GM20431 (cell line): ENCODE data around the gene SATB2.

Experiments
- in situ Hi-C: fragments of 300-500 bp; cut with MseI, MboI; formaldehyde crosslinking; loops from one replicate; pipeline ENCODE4 v1.15.0; 2020; ENCODE audit warnings: low sequenced_read_pairs; ENCODE audit not compliant: unreplicated experiment

The SATB2 gene

DNA sequence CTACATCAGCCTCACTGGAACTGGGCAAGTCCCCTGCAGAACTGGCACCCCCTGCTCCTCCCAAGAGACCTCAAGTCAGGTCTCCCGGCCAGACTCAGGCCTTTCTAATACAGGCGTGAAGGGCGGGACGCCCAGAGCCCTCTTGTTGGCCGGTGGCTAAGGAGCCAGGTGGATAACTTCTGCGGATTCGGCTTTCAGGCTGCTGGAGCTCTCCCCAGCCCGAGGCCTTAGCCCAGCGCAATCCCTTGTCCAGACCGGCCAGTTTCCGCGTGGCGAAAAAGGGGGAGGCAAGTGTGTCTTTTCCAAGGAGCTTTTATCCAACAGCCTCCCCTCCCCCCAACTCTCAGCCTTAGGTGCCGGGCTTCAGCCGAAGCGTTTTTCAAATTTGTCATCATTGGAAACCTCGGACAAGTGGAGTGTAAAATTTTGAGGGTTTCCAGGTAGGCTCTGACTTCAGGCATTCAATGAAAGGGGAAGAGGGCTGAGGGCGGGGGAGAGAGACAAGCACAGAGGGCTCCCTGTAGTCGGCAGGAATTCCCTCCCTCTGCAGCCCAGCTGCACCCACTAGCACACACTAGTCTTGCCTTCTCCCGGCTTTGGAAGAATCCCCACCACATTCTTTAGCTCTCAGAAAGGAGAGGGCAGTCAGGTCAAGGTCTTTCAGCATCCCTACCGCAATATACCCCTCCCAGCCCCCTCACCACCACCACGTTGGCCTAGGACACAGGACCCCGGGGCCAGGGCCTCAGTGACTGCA, 9.5 kb upstream of the SATB2 start:
- in situ Hi-C loops = no loop called here

DNA sequence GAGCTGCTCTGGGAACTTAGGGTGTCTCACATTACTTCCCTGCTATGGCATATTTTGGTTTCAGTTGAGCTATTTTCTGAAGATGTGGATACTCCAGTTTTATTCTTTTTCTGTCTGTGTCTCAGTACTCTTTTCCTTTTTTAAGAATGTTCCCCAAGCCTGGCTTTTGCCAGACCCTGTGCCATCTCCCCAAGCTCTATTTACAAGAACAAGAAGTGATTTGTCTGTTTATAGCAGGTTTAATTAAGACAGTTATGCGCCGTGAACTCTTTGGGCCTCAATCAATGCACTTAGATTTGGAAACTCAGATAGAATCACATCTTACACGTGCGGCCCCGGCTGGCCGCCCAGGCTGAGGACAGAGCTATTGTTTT, 8.9 kb upstream of the SATB2 start:
- in situ Hi-C loops = no loop called here

DNA sequence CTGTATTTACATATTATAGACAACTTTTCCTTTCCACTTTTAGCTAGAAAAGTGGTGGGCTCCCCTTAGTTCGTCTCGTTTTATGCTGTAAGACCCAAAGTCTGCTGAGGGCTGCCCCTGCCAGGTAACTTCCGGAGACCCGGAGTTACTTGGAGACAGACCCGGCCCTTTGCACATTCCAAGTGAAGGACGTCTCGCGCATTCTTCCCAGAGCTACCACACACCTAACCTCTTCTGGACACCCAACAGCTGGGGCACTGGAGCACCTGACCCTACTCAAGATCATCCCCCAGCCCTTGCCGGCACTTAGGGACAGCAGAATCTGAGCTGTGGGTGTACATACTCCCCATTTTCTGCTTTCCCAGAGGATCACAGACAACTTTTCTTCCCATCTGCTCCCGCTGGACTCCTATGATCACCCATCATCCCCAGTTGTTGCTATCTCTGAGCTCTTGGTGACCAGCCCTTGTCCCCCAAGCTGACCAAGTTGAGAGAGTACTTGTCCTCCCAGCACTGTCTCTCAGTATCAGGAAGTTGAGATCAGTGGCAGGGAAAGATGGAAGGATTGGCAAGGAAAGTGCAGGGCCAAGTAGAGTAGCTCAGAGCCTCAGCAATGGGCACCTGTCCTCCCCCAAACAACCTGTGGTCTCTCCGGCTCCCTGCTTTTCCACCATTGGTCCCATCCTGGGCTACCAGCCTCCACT, 8.4 kb upstream of the SATB2 start:
- in situ Hi-C loops = no loop called here

DNA sequence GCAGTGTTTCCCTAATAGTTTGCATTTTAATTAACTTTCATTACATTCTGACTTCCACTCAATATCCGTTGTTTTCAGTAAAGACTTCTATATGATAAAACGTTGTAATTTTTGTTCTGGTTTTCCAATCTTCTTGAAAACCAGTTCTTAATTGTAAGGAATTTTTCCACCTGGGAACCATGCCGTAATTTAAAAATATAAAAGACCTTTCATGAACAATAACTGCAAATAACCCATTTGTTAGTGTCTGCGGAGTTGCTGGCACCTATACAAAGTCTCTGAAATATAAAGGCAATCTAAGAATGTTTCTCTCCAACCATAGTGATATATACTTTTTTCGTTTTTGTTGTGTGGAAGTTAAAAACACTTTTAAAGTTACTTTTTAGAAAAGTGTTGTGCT, 7.7 kb upstream of the SATB2 start:
- in situ Hi-C loops = no loop called here

DNA sequence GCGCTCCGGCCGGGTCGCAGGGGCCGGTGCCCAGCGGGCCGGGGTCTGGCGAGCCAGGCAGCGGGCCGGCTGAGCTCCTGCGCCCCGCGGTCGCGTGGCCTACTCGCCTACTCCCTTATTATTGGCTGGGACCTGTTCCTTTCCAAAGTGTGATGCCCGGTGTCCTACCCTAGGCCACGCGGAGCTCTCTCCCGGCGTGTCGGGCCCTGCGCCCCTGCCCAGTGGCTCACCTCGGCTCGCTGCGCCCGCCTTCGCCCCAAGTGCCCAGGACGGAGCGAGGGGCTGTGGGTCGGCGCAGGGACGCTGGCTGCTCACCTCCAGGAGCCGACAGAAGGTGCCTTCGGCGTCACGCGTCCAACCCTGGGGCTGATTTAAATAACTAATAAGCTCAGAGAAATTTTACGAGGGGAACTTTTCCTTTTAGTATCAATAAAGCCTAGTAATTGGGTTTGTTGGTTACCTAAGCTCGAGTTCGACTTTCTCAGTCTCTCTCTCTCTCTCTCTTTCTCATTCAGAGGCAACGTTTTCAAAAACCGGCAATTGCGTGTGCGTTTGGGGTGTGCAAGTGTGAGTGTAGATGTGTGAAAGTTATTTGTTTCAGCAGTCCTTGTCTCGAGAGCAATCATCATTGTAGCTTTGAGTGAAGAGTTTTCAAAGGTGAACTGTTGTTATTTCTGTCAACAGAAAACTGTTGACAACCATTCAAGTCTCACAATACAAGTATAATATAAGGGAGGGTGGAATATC, 7.0 kb upstream of the SATB2 start:
- in situ Hi-C loops = no loop called here

DNA sequence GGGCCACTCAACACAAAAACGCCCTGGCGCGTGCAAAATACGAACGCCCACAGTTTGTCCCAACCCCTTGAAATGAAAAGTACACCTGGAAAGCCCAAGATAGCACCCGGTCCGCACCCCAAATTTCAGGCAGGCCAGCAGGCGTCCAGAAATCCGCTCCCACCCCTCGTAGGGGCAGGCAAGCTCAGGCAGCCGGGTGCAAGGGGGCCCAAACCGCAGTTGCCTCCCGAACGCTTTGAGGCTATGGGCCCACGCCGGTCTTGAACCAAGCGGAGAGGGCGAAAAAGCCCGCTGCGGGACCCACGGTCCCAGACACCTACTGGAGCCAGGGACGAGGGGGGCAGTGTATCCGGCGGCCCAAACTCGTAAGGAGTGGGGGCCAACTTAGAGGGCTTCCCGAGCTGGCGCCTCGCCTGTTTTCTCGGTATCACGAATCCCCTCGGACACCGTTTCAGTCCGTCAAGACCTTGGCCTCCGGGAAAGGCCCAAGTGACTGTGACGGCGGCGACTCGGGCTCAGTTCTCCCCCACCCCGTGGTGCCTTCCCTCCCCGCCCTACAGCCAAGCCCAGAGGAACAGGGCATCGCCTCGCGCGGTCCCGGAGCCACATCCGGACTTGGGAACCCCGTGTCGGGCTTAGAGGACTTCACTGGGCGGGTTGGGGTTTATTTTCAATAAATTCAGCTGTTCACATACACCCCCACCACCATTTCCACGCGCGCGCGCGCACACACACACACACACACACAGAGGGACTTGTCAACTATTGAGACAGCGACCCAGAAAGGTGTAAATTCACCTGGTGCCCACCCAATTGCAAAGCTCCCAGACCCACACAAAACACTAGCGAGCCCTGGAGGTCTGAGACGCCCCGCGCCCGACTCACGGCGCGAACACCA, 6.2 kb upstream of the SATB2 start:
- in situ Hi-C loops = no loop called here

DNA sequence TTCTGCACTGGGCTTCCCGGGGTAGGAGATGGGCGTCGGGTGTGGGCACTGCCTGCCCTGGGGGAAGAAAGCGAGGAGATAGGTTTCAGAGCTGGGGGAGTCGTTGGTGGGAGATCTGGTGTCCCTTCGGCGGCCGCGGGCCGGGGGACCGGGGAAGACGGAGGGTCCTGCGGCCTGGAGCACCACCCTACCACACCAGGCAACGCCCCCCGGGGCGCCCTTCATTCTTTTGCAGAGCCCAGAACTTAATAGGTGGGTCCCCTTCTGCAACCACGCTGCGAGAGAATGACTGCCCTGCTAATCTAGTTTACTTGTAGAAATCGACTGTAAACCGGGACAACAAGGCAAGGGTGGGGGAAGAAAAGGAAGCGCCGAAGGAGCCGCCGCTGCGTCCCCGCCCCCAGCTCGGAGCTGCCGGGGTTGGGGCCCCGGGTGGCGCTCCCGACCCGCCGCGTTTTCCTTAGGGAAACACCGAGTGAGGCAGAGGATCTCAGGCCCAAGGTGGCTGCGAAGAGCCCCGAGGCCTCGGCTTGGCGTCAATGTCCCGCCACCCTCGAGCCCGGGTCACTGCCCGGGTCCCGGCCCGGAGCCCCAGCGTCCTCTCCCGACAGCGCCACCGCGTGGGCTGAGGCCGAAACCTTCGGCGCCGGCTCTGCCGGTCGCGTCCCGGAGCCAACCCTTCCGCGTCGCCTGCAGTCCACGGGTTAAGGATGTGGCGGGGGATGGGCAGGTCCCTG, 5.4 kb upstream of the SATB2 start:
- in situ Hi-C loops = no loop called here

DNA sequence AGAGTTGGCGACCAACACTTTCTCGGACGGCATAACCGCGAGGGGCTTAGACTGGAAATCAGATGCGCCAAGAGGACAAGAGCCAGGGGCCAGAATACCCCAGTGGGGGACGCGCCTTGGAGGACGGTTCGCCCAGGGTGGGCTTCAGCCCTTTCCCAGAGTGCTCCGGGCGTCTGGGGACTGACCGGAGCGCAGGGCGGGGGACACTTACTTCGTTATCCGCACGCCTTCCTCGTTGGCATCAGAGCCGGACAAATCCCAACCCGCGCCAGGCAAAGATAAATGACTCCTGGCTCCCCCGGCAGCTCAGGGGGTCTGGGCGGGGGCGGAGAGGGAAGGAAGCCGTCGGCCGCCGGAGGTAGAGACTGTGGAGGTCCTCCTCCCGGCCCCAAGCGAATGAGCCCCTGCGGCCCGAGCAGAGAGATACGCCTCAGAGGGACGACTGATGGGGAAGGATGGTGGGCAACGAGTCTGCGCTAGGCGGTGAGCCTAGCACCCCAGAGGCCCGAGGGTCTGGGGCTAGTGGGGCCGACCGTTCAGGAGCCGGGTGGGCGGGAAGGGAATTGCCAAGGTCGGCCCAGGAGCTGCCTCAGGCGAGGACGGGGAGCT, 4.7 kb upstream of the SATB2 start:
- in situ Hi-C loops = no loop called here

DNA sequence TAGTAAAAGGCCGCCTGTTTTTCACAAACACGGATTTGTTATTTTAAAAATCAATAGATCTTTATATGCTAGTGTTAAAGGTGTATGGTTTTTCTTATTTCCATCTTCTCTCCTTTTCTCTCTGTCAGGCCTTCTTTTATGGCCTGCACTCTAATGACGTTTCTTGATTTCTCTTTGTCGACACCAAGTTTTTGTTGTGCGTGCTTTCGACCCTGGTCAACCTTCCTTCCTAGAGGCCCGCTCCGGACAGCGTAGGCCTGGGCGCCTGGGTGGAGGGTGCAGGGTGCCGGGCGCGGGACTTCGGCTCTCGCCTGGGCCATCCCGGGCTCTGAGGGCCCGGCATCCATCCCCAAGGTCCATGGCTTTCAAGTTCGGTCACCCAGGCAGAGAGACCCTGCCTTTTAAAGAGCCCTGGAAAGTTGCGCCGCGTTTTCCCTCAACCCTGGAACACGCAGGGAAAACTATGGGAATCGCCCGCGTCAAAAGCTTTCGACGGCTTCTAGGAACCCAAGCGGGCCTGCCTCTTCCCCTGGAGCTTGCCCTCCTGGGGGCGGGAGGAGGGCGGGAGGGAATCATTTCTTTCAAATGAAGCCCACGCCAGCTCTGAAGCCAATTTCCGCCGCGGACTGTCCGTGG, 4.1 kb upstream of the SATB2 start:
- in situ Hi-C loops = no loop called here

DNA sequence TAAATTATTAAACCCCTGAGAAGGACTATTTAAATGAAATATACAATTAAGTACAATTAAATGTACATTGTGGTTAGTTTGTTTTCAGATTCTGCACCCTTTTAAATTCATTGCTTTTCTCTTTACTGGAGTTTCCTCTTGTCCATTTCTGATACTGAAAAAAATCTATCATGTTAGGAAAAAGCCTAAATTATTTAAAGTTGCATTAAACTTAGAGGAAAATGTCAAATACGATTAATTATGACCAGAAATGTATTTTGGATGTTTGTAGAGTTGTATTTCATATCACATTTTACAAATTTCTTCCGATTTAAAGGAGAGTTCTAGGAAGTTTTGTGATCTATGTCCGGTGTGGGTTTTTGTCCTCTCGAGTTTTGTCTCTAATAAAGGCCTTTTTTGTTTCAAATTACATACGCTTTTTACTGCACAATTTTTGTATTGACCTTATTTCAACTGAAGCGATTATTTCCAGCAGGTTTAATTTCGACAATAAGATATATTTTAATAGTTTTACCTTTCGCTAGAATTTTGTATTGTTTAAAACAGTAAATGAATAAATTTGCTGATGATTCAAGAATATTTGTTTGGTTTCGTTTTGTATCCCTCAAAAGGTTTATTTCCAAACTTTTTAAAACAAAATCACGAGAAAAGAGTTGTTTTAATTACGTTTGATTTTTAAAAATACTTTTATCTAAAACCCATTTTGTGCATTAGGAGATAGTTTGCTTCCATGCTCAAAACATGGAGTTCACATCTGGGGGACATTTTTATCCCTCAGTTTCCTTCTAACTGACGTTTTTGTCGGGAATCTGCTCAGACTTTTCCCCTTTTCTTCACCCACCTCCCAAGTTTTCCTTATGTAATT, 3.3 kb upstream of the SATB2 start:
- in situ Hi-C loops = no loop called here

DNA sequence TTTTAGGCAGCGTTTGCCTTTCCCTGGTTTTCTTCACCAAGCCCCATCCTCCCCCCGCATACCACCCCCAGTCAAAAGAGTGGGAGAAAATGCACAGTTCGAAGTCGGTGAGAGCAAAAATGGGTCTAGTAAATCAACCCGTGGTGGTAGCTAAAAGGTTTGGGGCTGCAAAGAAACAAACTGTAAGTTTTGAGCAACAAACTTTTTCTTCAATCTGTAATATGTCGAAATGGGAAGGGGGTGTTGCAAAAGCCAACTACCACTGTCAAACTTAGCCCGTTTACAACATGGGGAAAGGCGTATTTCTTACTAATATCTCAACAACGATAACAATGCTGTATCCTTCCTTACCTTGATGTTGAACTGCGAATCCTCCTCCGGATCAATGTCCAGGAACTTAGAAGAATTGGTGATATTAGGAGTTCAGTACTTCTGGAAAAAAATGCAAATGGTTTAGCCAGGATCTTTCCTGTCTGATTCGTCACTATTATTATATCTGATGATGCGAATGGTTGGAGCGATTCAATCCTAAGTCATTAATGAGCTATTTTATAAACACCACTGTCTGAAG, 2.4 kb upstream of the SATB2 start:
- in situ Hi-C loops = no loop called here

DNA sequence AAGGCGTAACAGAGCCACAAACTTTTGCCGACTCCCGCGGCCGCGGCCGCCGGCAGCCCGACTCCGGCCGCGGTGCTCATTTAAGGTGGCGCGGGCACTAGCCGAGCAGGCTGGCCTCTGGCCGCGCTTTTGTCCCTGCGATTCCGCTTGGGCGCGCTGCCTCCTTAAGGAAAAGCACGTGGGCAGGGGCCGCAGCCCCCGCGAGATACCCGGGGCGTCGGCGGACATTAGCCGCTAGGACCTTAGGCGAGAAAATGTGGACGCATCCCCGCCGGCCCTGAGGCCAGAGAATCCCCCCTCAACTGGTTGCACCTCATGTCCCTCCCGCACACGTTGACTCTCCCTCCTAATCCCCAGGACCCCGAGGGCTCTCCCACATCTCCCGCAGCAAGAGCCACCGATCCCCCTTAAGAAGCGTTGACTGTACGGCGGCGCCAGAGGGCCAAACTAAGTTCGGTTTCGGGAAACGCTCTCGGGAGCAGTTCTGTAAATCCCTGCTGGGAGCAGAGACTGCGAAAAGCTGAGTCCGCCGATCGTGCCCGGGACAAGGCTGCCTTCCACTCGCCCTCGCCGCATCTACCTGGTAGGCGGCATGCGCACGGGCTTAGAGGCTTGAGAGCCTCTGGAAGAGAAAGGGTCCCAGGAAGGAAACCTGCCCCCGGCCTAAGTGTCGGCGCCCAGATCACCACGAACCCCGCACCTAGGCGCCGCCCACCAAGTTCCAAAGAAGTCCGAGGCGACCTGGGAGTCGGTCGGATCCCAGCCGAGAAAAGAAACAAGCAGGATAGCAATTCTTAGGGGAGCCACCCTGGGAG, 1.8 kb upstream of the SATB2 start:
- in situ Hi-C loops = no loop called here

DNA sequence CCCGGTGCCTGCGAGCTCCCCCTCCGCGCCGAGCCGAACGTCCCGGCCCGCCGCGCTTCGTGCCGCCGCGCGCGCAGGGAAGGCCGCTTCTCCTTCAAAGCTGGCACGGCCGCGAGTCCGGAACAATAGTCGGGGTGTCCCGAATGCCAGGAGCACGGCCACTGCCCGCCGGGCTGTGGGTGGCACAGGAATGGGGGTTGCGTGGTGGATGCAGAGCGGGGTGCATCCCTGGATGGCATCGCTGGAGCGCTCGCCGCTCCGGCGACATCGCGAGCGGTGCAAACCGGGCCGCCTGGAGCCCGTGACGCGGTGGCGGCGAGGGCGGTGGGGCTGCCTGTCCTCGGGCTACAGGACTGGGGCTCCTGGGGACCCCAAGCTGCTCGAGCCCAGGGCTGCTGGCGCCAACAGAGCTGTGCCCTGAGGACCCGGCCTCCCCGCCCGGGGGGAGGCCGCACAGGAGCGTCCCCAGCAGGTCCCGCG, 1.1 kb upstream of the SATB2 start:
- in situ Hi-C loops = no loop called here

DNA sequence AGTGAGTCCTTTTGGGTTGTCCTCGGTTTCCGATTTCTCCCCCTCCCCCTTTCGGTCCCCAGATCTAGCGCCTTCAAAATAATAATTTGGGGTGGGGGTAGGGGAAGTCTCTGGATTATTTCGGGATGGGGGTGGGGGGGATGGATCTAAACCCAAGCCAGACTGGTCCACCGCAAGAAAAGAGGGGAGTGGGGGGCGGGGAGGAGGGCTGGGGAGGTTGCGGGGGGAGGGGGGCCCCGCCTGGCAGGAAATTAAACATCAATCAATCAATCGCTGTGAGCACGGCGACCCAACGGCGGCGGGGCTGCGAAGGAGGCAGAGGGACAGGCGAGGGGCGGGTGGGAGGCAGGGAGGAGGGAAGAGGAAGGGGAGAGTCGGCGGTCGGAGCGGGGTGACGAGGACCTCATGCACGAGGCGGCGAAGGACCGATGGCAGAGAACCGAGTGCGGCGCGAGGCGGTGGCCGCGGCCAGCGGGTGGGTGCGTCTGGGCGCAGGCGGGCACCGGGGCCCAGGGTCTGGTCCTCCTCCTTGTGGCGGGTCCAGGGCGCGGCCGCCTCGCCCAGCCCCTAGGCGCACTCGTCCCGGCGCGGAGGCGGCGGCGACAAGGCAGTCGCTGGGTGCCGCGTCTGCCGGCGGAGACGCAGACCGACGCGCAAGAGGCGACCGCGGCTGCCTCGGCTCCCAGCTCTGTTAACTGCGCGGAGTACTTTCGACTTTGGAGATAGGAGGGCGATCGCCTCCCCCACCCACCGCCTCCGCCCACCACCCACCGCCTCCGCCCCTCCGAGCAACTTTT, 468 bp upstream of the SATB2 start:
- in situ Hi-C loops = no loop called here

DNA sequence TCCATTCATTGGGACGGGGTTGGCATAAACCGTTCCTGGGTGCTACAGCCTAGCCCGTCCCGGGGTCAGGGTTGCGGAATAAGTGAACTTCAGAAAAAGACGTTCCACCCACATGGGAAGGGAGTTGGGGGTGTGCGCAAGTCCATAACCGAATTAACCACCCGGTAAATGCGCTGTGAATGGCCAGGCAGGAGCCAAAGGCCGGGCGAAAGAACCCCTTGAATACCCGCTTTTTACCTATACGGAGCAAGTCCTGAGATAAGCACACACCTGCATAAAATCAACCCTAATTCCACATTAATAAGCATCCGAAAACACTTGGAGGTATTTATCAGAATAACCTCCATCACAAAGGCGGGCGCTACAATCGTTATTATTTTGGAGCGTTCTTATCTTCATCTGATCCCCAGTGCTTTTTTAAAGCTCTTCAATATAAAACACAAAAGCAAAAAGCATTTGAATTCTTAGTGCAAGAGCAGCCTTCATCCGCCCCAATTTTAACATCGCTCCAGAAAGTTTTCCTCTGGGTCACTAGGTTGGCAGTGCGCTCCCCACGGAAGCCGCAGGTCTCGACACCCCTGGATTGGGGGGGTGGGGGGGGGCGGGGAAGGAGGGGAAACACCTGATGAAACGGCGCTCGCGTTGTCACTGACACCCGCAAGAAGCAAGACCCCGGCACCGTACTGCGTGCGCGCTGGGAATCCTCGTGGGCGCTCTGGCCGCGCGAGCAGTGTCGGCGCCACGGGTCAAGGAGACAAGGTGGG, 1.2 kb downstream of the SATB2 start:
- in situ Hi-C loops = no loop called here
